Testis (tissue), 2 donors: Measurements from ENCODE around the gene SLC9C2.

Source experiments
- CTCF ChIP-seq, 3 experiments: fragments of 450-650 bp in 2 of 3; fragments of 200-600 bp in 1 of 3; sonication (generic) in 1 of 3; IDR thresholded peaks; one replicate each; pipeline ENCODE4 v1.5.1; 2016 to 2019; ENCODE audit warnings: antibody characterized with exemption in 3 of 3, mild to moderate bottlenecking in 2 of 3, moderate library complexity in 1 of 3
- POLR2A ChIP-seq: fragments of 450-650 bp; IDR thresholded peaks from one replicate; pipeline ENCODE4 v1.6.1; 2017; ENCODE audit warnings: antibody characterized with exemption, mild to moderate bottlenecking, moderate library complexity

GRCh38 chr1:173648880-173649605, 46.2 kb upstream of the SLC9C2 start:
- TF ChIP-seq CTCF (IDR thresholded peaks at IDR 0.05) (no peak), POLR2A (no peak)
